HCT116 (cell line): Measurements from ENCODE around the gene PCDHA5. TPM values are rescaled to one million over a fixed set of nuclear protein-coding genes. Genes with fewer than 3 reads are reported as not detected.
"Not testable (repeated sequence)": the region's sequence is repeated elsewhere in the genome, so short reads cannot be mapped to it uniquely, and the experiment has no call there.

ENCODE experiments used
- ATAC-seq: fragments of 200-7000 bp; cut with Tn5 transposase; 2 replicates; pipeline ENCODE4 v1.9.1; 2020; ENCODE audit warnings: mild to moderate bottlenecking, moderate library complexity
- BruUV-seq: library from RNA; stranded (reverse); fragments of 400-500 nt; replicated peaks from 2 replicates; lab custom pipeline; 2021; lab: Mats Ljungman, UMichigan
- CTCF ChIA-PET: fragments of 300-600 bp; sonication (Branson Sonifier 250); formaldehyde crosslinking; loops from one replicate; lab custom pipeline; 2021; ENCODE audit warnings: antibody characterized with exemption; lab: Charles Lee
- POLR2A ChIA-PET: fragments of 300-600, 350-600 bp; sonication (Branson Sonifier 250); formaldehyde crosslinking; loops from one replicate; lab custom pipeline; 2021; ENCODE audit warnings: antibody characterized with exemption; lab: Charles Lee
- RAD21 ChIA-PET, 2 experiments: fragments of 300-600 bp; sonication (Branson Sonifier 250); formaldehyde crosslinking; loops; one replicate each; lab custom pipeline; 2023; ENCODE audit warnings: low total read pairs in 2 of 2; ENCODE audit not compliant: uncharacterized antibody in 2 of 2, unreplicated experiment in 2 of 2, low non-redundant PET in 1 of 2; lab: Charles Lee
- DNase-seq: peaks from one replicate; pipeline ENCODE4 v3.0.0-alpha.2; 2010; ENCODE audit warnings: low read depth, low spot score
- H2AFZ ChIP-seq: fragments of 200-600 bp; shearing (Covaris generic), sonication (generic); 2 replicates; pipeline ENCODE4 v1.6.1; 2017; ENCODE audit warnings: low read depth, mixed run types, mixed read lengths, antibody characterized with exemption, low read length; ENCODE audit not compliant: poor library complexity, severe bottlenecking
- H3K27ac ChIP-seq: 2 replicates; pipeline ENCODE4 v1.5.1; 2012; ENCODE audit warnings: low read depth, low read length
- H3K27me3 ChIP-seq: fragments of 200-600 bp; sonication (generic); 2 replicates; pipeline ENCODE4 v1.6.1; 2016; ENCODE audit warnings: mixed run types, low read length, mixed read lengths; ENCODE audit not compliant: insufficient read depth
- H3K36me3 ChIP-seq, 2 experiments: fragments of 200-500 bp in 1 of 2; fragments of 200-600 bp in 1 of 2; sonication (Bioruptor generic) in 1 of 2; sonication (generic) in 1 of 2; 2 replicates each; pipeline versions ENCODE4 v1.5.1 to v1.6.1; 2014 to 2016; ENCODE audit warnings: low read length in 2 of 2, inconsistent platforms in 1 of 2, mixed read lengths in 1 of 2, mixed run types in 1 of 2; ENCODE audit not compliant: insufficient read depth in 2 of 2, control insufficient read depth in 1 of 2
- H3K4me1 ChIP-seq, 2 experiments: fragments of 200-600 bp in 1 of 2; sonication (generic) in 1 of 2; 2 replicates each; pipeline versions ENCODE4 v1.5.1 to v1.6.1; 2012 to 2017; ENCODE audit warnings: low read length in 2 of 2, inconsistent platforms in 1 of 2, mild to moderate bottlenecking in 1 of 2, mixed read lengths in 1 of 2, mixed run types in 1 of 2, moderate library complexity in 1 of 2; ENCODE audit not compliant: insufficient read depth in 2 of 2, control insufficient read depth in 1 of 2
- H3K4me2 ChIP-seq: fragments of 200-600 bp; sonication (generic); 2 replicates; pipeline ENCODE4 v1.6.1; 2017; ENCODE audit warnings: mixed run types, low read length, mixed read lengths
- H3K4me3 ChIP-seq, 2 experiments: fragments of 200-600 bp in 1 of 2; sonication (generic) in 1 of 2; replicated peaks in 1 of 2; 2 replicates each; pipeline ENCODE4 v1.5.1; 2011 to 2016; ENCODE audit warnings: low read length in 2 of 2, control low read depth in 1 of 2, low read depth in 1 of 2, mild to moderate bottlenecking in 1 of 2, mixed read lengths in 1 of 2, mixed run types in 1 of 2
- H3K79me2 ChIP-seq: fragments of 200-600 bp; sonication (generic); 2 replicates; pipeline ENCODE4 v1.6.1; 2017; ENCODE audit warnings: mild to moderate bottlenecking, mixed run types, low read length, moderate library complexity, mixed read lengths; ENCODE audit not compliant: insufficient read depth
- H3K9ac ChIP-seq: fragments of 200-600 bp; sonication (generic); 2 replicates; pipeline ENCODE4 v1.6.1; 2016; ENCODE audit warnings: low read length, mixed read lengths
- H3K9me2 ChIP-seq: fragments of 200-600 bp; sonication (generic), shearing (Covaris generic); 2 replicates; pipeline ENCODE4 v1.6.1; 2017; ENCODE audit warnings: mixed run types, mild to moderate bottlenecking, moderate library complexity; ENCODE audit not compliant: insufficient read depth
- H3K9me3 ChIP-seq, 2 experiments: fragments of 200-500 bp in 1 of 2; fragments of 200-600 bp in 1 of 2; sonication (Bioruptor generic) in 1 of 2; sonication (generic) in 1 of 2; 2 replicates each; pipeline ENCODE4 v1.6.1; 2014 to 2017; ENCODE audit warnings: low read length in 2 of 2, mixed read lengths in 2 of 2, inconsistent platforms in 1 of 2, low read depth in 1 of 2, mild to moderate bottlenecking in 1 of 2, mixed run types in 1 of 2, moderate library complexity in 1 of 2; ENCODE audit not compliant: control insufficient read depth in 1 of 2, insufficient read depth in 1 of 2
- H4K20me1 ChIP-seq: fragments of 200-600 bp; sonication (generic), shearing (Covaris generic); 2 replicates; pipeline ENCODE4 v1.6.1; 2017; ENCODE audit warnings: mixed run types, mild to moderate bottlenecking, moderate library complexity; ENCODE audit not compliant: insufficient read depth
- CBX3 ChIP-seq: IDR thresholded peaks from 2 replicates; pipeline ENCODE4 v1.6.1; 2012; ENCODE audit warnings: low read depth
- EGR1 ChIP-seq: IDR thresholded peaks from 2 replicates; pipeline ENCODE4 v1.6.1; 2012; ENCODE audit warnings: low read depth
- EZH2phosphoT487 ChIP-seq: fragments of 200-600 bp; IDR thresholded peaks from 2 replicates; pipeline ENCODE4 v1.6.1; 2018; ENCODE audit warnings: antibody characterized with exemption, borderline replicate concordance
- FOSL1 ChIP-seq: IDR thresholded peaks from 2 replicates; pipeline ENCODE4 v1.6.1; 2012; ENCODE audit warnings: low read depth
- JUND ChIP-seq: IDR thresholded peaks from 2 replicates; pipeline ENCODE4 v1.6.1; 2012
- POLR2A ChIP-seq: IDR thresholded peaks from 2 replicates; pipeline ENCODE4 v1.7.0; 2011; ENCODE audit warnings: borderline replicate concordance; ENCODE audit not compliant: insufficient read depth, insufficient read length; ENCODE audit errors: extremely low read depth
- RAD21 ChIP-seq: IDR thresholded peaks from 2 replicates; pipeline ENCODE4 v1.6.1; 2012; ENCODE audit warnings: low read depth, mild to moderate bottlenecking
- SP1 ChIP-seq: IDR thresholded peaks from 2 replicates; pipeline ENCODE4 v1.6.1; 2012; ENCODE audit warnings: low read depth
- SRF ChIP-seq: IDR thresholded peaks from 2 replicates; pipeline ENCODE4 v1.6.1; 2012; ENCODE audit warnings: low read depth
- TCF7L2 ChIP-seq: IDR thresholded peaks from 2 replicates; pipeline ENCODE4 v1.7.0; 2011; ENCODE audit warnings: borderline replicate concordance, inconsistent platforms; ENCODE audit not compliant: insufficient read depth, insufficient read length; ENCODE audit errors: extremely low read depth
- ZFX ChIP-seq: fragments of 450-650 bp; IDR thresholded peaks from 2 replicates; pipeline ENCODE4 v1.6.1; 2017
- intact Hi-C: fragments of 100-400 bp; cut with micrococcal nuclease; formaldehyde crosslinking; loops from 2 replicates; pipeline ENCODE4 v1.10.0; 2022
- total RNA-seq: library from RNA; stranded (reverse); gene quantifications from one replicate; pipeline ENCODE4 v1.2.1, GENCODE V29; 2021; ENCODE audit not compliant: unreplicated experiment
- TF ChIP-seq, protein P1 (sequence below): IDR thresholded peaks from 2 replicates; pipeline ENCODE4 v1.6.1; 2012
- TF ChIP-seq, protein P2 (sequence below): IDR thresholded peaks from 2 replicates; pipeline ENCODE4 v1.6.1; 2012

Gene PCDHA5
- total RNA-seq, 1 experiment from 2014 or later = not detected

DNA sequence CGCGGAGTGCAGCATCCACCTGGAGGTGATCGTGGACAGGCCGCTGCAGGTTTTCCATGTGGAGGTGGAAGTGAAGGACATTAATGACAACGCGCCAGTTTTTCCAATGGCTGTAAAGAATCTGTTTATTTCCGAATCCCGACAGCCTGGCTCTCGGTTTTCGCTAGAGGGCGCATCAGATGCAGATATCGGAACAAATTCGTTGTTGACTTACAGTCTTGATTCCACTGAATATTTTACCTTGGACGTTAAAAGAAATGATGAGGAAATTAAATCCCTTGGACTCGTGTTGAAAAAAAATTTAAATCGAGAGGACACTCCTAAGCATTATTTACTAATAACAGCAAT, 19.9 kb upstream of the PCDHA5 start (continued):
- TF ChIP-seq, protein P1, sequence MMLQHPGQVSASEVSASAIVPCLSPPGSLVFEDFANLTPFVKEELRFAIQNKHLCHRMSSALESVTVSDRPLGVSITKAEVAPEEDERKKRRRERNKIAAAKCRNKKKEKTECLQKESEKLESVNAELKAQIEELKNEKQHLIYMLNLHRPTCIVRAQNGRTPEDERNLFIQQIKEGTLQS = no peak
- TF ChIP-seq TCF7L2 = no peak
- no peak for TF ChIP-seq EGR1
- TF ChIP-seq POLR2A = no peak
- no peak for TF ChIP-seq RAD21
- TF ChIP-seq CBX3 = no peak
- no peak for TF ChIP-seq JUND
- TF ChIP-seq, protein P2, sequence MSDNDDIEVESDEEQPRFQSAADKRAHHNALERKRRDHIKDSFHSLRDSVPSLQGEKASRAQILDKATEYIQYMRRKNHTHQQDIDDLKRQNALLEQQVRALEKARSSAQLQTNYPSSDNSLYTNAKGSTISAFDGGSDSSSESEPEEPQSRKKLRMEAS = no peak
- TF ChIP-seq SRF = no peak

DNA sequence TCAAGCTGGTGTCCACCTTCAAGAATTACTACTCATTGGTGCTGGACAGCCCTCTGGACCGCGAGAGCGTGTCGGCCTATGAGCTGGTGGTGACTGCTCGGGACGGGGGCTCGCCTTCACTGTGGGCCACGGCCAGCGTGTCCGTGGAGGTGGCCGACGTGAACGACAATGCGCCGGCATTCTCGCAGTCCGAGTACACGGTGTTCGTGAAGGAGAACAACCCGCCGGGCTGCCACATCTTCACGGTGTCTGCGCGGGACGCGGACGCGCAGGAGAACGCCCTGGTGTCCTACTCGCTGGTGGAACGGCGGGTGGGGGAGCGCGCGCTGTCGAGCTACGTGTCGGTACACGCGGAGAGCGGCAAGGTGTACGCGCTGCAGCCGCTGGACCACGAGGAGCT, 19.0 kb upstream of the PCDHA5 start:
- H3K27ac ChIP-seq, H4K20me1 ChIP-seq, DNase-seq, ATAC-seq, H3K9ac ChIP-seq, RAD21 ChIA-PET, H3K4me2 ChIP-seq, H3K36me3 ChIP-seq, H3K27me3 ChIP-seq, intact Hi-C loops, CTCF ChIA-PET, H3K9me3 ChIP-seq, H2AFZ ChIP-seq, H3K79me2 ChIP-seq, H3K9me2 ChIP-seq, H3K4me3 ChIP-seq, POLR2A ChIA-PET, H3K4me1 ChIP-seq, BruUV-seq: not testable (repeated sequence)

DNA sequence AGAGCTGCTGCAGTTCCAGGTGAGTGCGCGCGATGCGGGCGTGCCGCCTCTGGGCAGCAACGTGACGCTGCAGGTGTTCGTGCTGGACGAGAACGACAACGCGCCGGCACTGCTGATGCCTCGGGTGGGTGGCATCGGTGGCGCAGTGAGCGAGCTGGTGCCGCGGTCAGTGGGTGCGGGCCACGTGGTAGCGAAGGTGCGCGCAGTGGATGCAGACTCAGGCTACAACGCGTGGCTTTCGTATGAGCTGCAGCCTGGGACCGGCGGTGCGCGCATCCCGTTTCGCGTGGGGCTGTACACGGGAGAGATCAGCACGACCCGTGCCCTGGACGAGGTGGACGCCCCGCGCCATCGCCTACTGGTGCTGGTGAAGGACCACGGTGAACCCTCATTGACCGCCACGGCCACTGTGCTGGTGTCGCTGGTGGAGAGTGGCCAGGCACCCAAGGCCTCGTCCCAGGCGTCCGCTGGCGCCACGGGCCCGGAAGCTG, 18.6 kb upstream of the PCDHA5 start:
- H3K27me3 ChIP-seq = no peaks in the 10 kb centered on the region
- no peaks in the 10 kb centered on the region for H3K9me2 ChIP-seq
- DNase-seq = no peak
- CTCF ChIA-PET = no interaction called here
- H3K36me3 ChIP-seq = no peaks in the 10 kb centered on the region
- H3K9me3 ChIP-seq = peaks cover 0 to 5% of the 10 kb centered on the region in 2 experiments; a peak in 2 of 4 replicates
- intact Hi-C loops = no loop called here
- no peak overlapping the region for H3K4me2 ChIP-seq
- H3K79me2 ChIP-seq = no peaks in the 10 kb centered on the region
- no TSS peak for BruUV-seq
- RAD21 ChIA-PET = no interaction called here
- ATAC-seq = no peak
- H3K27ac ChIP-seq = no peak overlapping the region
- no peak overlapping the region for H2AFZ ChIP-seq
- no peaks in the 10 kb centered on the region for H4K20me1 ChIP-seq
- TF ChIP-seq CBX3 (no peak), ZFX (no peak), SP1 (no peak), EZH2phosphoT487 (no peak), JUND (no peak), FOSL1 (no peak)
- TF ChIP-seq, protein P2 = no peak
- no peak overlapping the region for H3K9ac ChIP-seq
- H3K4me3 ChIP-seq = no peak overlapping the region
- H3K4me1 ChIP-seq = no peaks in the 10 kb centered on the region
- POLR2A ChIA-PET = no interaction called here
